ENCODE results near the gene SIL1.
"Not testable (repeated sequence)": the region's sequence is repeated elsewhere in the genome, so short reads cannot be mapped to it uniquely, and the experiment has no call there.

Gene SIL1

GRCh38 chr5:139174382-139174781 is 23.8 kb downstream of the SIL1 start:
- not testable (repeated sequence) for DNase-seq (ENCODE audit: low read depth)

- DNase-seq (ENCODE audit: low read depth) = no peak
Measured at GRCh38 chr5:139171779-139172404, 26.3 kb downstream of the SIL1 start.

GRCh38 chr5:139167952-139168720 is 30.0 kb downstream of the SIL1 start:
- DNase-seq (ENCODE audit: low read depth) = no peak

GRCh38 chr5:139167533-139167932 is 30.6 kb downstream of the SIL1 start:
- no peak for DNase-seq (ENCODE audit: low read depth)

GRCh38 chr5:139167063-139167462 is 31.1 kb downstream of the SIL1 start:
- no peak for DNase-seq (ENCODE audit: low read depth)

- DNase-seq (ENCODE audit: low read depth) = not testable (repeated sequence)
Measured at GRCh38 chr5:139164897-139165296, 33.3 kb downstream of the SIL1 start.

- no peak for DNase-seq (ENCODE audit: low read depth)
Measured at GRCh38 chr5:139164020-139164419, 34.1 kb downstream of the SIL1 start.

- no peak for DNase-seq (ENCODE audit: low read depth)
Measured at GRCh38 chr5:139162448-139162847, 35.7 kb downstream of the SIL1 start.

- no peak for DNase-seq (ENCODE audit: low read depth)
Measured at GRCh38 chr5:139158791-139159190, 39.4 kb downstream of the SIL1 start.

GRCh38 chr5:139157556-139157955 is 40.6 kb downstream of the SIL1 start:
- DNase-seq (ENCODE audit: low read depth) = no peak

- no peak for DNase-seq (ENCODE audit: low read depth)
Measured at GRCh38 chr5:139156814-139157213, 41.4 kb downstream of the SIL1 start.

- no peak for DNase-seq (ENCODE audit: low read depth)
Measured at GRCh38 chr5:139155333-139155732, 42.8 kb downstream of the SIL1 start.

GRCh38 chr5:139151902-139152301 is 46.3 kb downstream of the SIL1 start:
- DNase-seq (ENCODE audit: low read depth) = no peak

- no peak for DNase-seq (ENCODE audit: low read depth)
Measured at GRCh38 chr5:139150367-139150999, 47.7 kb downstream of the SIL1 start.

- no peak for DNase-seq (ENCODE audit: low read depth)
Measured at GRCh38 chr5:139149477-139150199, 48.5 kb downstream of the SIL1 start.

- DNase-seq (ENCODE audit: low read depth) = no peak
Measured at GRCh38 chr5:139148986-139149385, 49.2 kb downstream of the SIL1 start.

- no peak for DNase-seq (ENCODE audit: low read depth)
Measured at GRCh38 chr5:139148306-139148705, 49.9 kb downstream of the SIL1 start.

GRCh38 chr5:139147483-139148087 is 50.6 kb downstream of the SIL1 start:
- DNase-seq (ENCODE audit: low read depth) = no peak

GRCh38 chr5:139146809-139147482 is 51.2 kb downstream of the SIL1 start:
- DNase-seq (ENCODE audit: low read depth) = no peak

- DNase-seq (ENCODE audit: low read depth) = no peak
Measured at GRCh38 chr5:139141446-139142204, 56.5 kb downstream of the SIL1 start.

GRCh38 chr5:139140591-139141071 is 57.5 kb downstream of the SIL1 start:
- no peak for DNase-seq (ENCODE audit: low read depth)

All from stimulated activated CD8-positive, alpha-beta memory T cell treated with anti-CD3 and anti-CD28 coated beads, Interleukin-12 subunit alpha, Interleukin-12 subunit beta, amount 100 ng/mL, for 1 hour (primary cell).